Stimulated activated CD4-positive, alpha-beta T cell treated with anti-CD3 and anti-CD28 coated beads, Interleukin-1b, Interleukin-23, amount 100 ng/mL, for 1 hour (primary cell): ENCODE measurements around the gene MYO9A.

ENCODE experiments used
- DNase-seq, 2 donors: peaks; one replicate each; pipeline ENCODE4 v3.0.0-alpha.2; 2020; ENCODE audit warnings: low read depth in 2 of 2

MYO9A gene, protein sequence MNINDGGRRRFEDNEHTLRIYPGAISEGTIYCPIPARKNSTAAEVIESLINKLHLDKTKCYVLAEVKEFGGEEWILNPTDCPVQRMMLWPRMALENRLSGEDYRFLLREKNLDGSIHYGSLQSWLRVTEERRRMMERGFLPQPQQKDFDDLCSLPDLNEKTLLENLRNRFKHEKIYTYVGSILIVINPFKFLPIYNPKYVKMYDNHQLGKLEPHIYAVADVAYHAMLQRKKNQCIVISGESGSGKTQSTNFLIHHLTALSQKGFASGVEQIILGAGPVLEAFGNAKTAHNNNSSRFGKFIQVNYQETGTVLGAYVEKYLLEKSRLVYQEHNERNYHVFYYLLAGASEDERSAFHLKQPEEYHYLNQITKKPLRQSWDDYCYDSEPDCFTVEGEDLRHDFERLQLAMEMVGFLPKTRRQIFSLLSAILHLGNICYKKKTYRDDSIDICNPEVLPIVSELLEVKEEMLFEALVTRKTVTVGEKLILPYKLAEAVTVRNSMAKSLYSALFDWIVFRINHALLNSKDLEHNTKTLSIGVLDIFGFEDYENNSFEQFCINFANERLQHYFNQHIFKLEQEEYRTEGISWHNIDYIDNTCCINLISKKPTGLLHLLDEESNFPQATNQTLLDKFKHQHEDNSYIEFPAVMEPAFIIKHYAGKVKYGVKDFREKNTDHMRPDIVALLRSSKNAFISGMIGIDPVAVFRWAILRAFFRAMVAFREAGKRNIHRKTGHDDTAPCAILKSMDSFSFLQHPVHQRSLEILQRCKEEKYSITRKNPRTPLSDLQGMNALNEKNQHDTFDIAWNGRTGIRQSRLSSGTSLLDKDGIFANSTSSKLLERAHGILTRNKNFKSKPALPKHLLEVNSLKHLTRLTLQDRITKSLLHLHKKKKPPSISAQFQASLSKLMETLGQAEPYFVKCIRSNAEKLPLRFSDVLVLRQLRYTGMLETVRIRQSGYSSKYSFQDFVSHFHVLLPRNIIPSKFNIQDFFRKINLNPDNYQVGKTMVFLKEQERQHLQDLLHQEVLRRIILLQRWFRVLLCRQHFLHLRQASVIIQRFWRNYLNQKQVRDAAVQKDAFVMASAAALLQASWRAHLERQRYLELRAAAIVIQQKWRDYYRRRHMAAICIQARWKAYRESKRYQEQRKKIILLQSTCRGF (N-terminal part only)

DNA sequence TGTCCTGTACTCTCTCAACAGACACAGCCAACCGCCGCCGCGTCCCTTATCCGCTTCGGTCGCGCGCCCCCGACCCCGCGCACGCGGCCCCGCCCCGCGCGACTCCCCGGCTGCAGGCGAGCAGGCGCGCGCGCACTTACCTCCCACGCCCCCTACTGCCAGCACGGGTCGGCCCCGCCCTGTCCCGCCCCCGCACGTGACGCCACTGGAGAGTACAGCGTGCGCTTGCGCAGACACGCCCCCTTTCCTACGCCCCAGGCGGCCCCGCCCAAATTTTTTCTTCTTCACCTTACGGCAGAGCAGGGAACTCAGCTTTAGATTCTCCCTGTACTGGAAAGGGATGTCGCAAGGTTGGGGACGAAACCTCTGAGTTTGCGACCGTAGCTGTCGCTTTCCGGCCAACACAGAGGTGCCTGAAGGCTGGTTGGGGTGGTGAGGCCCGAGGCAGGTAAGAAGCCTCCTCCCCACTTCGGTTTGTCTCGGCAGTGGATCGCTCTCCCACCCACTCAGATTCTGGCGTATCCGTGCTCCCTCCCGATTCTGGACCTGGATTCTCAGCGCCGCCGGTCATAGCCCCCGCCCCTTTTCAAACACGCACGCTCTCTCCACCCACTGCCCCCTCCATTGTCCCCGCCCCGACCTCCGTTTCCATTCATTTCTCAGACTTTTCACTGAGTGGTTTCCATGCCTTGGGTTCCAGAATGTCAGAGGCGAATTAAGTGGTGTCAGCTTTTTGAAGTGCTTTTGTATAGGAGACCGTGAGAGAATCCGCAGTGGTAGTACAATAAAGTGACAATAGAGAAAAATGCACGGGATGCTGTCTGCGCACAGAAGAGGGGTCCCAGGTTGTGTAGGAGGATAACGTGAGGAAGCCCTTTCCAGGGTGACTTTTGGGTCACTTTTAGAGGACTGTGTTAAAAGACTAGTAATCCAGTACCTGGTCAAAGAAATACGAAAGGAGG is at the start of gene MYO9A, which contains the start of gene SENP8:
MYO9A (minus strand) TSS at position 134 of the 962 bp plus-strand sequence. CDS start 71,587 bp downstream, outside the sequence.
SENP8 (plus strand) TSS at position 387 of the 962 bp plus-strand sequence. CDS start 21,221 bp downstream, outside the sequence.
- DNase-seq: peak; percentile 98 to 99

DNA sequence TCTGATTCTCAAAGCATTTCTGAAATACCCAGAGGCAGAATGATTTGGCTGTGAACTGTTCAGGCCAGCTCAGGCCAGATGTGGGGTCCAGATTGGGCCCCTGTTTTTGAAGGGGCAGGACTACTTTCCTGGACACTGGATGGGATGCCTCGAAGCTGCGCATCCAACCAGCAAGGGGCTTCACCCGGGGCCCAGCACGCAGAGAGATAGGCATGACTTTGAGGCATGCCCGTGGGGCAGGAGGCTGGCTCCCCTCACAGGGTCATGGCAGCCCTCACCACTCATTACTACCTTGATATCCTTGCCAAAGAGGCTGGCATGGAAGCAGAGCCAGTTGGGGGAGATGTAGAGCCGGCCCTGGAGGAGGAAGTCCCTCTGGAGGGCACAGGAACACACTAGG is 49.5 kb upstream of the MYO9A start:
- DNase-seq: no peak

DNA sequence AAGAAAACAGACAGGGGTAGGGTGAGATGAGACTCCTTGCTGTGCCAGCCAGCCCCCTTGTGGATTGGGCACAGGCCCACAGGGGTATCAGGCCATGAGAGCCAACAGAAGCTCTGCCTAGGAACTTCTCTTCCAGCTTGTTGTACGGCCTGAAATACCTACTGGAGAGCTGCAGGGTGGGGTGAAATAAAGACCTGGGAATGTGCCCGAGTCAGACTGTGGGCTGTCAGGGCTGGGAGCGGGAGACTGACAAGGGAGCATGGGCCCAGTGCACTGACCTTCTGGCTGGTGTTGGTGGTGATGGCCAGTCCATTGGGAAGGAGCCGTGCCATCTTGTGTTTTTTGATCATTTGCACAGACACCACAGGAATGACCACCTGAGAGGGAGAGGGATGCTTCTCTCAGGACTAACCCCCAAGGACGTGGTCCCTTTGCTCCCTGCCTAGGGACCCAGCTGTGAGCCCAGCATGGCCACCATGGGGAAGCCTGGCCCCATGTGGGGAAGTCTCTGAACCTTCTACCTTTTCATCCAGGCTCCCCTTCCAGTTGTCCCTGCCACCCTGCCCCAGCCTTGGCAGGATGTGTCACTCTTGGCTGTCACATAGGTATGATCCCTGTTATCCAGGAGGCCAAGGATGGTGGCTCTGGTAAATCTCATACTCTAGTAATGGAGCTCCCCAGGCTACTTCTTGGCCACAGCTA is 48.9 kb upstream of the MYO9A start:
- no peak for DNase-seq

DNA sequence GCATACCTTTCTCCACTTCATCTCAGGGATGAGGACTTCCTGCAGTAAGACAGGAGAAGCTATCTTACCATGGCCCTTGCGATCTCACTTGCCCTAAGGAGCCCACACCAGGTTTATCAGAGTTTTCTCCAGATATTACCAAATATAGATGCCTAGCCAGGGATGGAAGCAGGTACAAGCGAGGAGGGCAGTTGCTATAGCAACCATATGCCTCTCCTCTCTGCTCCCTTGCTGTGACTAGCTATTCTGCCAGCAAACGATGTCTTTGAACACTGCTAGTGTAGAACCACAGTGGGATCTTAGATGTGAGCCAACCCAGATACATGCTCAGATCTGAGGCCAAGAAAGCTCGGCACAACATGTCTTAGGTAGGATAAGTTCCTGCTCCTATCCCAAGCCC is 45.8 kb upstream of the MYO9A start:
- no peak for DNase-seq

DNA sequence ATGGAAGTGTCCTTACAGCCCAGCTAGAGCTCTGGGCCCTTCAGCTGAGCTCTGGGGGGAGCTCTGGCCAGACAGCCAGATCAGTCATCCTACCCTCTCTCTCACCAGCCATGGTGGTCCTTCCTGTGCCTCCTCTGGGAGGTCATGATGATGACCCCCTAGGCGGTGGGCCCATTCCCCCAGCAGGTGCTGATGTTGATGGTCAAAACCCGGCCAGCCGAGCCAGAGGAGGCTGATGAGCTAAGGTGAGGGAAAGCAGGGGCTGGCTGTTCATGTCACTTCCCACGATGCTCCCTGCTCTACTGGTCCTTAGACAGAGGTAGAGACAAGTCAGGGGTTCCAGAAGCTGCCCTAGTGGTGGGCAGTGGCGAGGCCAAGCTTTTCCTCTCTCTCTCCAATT is 44.6 kb upstream of the MYO9A start:
- no peak for DNase-seq

DNA sequence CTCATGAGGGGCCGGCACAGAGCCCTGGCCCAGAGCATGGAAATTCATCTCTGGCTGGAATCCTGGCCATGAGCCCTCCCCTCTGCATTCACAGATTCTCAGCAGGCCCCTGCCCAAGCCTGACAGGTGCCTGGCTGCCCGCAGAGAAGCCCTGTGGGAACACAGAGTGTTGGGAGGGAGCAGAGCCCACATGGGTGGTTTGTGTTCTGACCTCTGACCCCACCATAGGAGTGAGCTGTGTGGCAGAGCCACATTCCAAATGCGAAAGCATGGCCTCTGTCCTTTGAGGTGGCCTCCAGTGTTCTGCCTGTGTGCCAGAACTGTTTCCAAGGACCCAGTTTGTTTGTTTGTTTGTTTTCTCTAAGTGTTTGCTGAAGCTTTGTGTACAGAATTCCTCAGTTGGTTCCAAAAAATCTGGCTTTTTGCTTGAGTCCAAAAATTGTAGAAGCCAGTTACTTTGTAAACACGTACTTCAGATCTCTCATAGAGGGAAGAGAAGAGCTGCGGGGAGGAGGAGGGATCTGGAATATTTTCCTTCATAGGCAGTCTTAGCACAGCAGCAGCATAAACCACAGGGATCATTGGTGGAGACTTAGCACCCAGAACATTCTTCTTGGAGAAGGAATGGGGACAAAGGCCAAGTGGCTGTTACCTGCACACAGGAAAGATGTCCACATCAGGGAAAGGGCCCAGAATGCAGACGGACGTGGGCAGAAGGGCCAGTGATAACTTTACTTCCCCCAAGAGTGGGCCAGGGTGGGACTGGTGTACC is 43.6 kb upstream of the MYO9A start:
- DNase-seq: no peak

DNA sequence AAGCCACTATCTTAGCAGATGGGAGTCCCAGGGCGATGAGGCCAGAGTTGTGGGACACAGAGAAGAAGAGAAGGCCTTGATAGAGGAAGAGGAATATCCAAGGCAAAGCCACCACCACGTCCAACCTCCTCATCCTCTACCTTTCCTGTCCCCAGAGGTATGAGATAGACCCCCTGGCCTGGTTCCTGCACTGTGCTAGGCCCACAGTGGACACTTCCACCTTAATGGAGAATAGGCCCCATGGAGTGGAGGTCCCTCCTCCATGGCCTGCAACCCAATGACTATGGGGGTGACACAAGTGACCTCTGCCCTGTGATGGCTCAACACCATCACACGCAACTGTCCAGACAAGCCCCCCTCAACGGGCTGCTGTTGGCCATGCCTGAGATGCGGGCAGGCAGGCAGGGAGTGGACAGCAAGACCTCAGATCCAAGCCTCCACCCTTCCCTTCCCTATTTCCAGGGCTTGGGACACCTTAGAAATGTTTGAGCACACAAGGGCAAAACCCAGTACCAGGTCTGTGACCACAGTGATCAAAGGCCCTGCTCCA is 42.8 kb upstream of the MYO9A start:
- DNase-seq: no peak

DNA sequence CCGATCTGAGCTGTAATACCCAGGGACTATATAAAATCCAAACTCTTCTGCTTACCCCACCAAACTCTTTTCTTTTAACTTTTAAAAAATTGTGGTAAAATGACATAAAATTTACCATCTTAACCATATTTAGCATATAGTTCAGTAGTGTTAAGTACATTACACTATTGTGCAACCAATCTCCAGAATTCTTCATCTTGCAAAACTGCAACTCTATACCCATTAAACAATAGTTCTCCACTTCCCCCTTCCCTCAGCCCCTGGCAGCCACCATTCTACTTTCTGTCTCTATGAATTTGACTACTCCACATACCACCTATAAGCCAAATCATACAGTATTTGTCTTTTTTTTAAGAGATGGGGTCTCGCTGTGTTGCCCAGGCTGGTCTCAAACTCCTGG is 39.0 kb upstream of the MYO9A start:
- DNase-seq: no peak

DNA sequence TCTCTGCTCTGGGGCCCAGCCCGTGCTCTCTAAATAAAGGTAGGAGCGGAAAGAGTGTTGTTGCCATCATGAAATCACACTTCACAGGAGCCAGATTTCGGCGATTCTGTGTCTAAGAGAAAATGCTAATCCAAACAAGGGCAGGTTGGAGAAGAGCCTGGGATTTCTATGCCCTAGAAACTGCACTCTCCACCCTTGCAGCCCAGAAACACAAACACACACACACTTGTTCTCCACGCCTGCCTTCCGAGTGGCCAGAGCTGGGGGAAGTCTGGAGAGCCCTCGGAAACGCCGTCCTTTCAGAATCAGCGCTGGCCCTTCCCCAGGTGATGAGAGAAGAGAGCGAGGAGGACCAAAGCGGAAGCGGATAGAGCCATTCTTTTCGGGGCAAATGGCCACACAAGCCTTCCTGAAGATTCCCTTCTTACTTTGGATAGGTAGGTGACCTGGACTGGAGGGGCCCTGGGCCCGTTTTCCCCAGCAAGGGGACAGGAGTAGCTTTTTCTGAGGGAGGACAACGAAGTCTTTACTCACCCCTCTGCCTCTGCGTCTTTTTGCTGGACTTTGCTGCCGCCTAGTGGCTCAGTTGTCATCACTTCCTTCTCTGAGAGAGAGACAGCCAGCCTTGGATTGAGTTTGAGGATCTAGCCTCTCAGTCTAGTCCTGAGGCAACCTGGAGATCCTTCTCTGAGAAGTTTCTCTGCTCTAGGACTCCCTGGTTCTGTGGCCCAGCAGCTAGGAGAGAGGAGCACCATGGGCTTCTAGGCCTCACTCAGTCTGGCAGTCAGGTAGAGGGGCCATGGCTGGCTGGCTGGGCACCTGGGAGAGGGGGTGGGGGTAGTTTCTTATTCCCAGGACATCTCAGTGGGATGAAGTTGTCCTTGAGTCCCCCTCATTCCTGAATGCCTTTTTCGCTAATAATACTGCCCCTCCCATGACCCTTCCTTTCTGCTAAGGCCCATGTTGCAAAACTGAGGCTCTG is 38.0 kb upstream of the MYO9A start:
- DNase-seq: peak; percentile 49 to 74

DNA sequence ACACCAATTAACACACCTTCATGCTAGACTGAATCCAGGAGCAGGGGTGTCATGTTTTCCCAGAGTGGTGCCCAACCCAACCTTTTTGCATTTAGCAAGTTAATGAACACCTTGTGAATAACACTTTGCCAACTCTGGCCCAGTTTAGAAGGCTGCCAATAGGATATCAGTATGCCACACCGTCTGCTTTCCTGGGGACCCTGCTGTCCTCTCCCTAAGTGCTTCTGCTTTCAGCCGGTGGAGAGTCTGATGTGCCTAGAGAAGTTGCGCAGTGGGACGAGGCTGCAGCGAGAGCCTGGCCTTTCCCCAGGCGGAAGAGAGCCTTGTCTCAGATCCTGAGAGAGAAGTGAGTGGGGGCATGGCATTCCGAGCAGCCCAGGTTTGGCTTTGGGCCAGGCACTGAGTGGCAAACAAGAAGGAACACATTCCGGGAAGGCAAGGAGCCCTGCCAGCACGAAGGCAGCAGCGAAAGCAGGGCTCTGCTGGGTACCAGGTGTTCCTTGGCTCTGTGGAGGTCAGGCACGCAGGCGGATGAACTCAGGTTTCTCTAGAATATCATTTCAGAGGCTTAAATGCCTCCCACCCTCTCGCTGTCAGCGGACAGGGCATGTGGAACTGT is 37.2 kb upstream of the MYO9A start:
- no peak for DNase-seq

DNA sequence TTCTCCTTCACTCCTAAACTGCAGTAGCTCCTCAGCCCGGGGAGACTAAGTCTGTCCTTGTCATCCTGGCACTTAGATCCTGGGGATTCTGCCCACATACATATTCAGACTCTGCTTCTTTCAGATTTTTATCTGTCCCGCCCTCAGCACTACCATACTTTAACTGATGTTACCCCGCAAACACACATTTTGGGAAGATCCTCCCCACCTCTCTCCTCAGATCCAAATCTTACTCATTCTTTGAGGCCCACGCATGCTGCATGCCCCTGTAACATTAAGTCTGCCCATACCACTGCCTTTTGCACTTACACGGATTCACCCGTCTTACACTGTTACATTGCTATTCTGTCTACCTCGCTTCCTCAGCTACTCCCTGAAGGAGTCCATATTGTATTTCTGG is 36.4 kb upstream of the MYO9A start:
- no peak for DNase-seq

DNA sequence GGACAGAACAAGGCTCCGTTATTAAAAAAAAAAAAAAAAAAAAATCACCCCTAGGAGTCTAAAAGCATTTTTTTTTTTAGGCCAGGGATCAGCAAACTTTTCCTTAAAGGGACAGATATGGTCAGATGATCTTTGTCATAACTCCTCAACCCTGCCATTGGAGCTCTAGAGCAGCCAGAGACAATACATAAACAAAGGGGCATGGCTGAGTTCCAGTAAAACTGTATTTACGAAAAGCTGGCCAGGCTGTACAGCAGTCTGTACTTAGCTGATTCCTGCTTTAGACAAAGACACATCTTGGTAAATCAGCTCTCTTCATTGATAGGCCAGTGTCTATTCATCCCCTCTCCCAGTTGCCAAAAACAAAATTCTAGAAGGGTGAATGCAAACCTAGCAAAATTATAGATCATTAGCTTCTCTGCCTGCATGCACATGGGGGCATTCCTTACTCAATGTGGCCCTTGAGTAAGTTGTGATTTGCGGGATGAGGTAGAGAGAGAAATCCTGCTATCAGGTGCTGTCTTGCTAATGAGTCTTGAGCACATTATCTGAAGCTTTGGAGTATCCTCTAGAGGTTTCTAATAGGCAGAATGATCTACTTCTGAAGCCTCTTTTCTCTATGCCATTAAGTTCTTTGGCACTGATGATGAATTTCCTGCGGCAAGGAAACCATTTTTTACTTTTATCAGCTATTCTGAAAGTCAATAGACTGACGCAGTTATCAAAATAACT is 35.5 kb upstream of the MYO9A start:
- no peak for DNase-seq

DNA sequence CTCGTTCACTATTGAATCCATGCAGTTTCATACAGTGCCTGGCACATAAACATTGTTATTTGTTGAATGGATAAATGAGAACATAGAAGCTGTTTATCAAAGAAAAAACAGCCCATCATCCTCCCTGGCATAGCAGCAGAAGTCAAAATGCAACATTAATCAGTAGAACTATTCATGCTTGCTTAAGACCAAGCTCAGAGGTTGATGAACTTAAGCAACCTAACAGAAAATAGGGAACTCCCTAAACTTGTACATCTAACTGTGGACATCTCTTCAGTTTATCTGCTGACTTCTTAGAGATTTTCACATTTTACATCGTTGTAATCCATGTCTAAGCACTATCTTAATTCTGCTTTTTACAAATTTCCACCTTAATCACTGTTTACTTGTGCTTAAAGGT is 29.5 kb upstream of the MYO9A start:
- no peak for DNase-seq

DNA sequence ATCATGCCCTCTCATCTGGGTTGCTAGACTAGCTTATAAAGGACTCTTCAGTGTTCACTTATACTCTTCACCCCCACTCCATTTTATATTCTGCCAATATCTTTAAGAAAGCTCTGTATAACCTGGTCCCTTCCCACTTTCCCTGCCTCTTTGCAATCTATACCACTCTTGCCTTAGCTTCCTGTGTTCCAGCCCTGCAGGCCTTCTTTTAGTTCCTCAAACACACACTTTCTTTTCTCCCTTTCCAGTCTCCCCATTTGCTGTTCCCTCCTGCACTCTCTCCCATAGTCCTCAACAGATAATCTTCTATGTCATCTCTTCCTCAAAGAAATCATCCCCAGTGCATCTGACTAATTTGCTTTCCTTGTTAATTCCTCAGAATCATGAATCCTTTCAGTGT is 29.0 kb upstream of the MYO9A start:
- DNase-seq: no peak

DNA sequence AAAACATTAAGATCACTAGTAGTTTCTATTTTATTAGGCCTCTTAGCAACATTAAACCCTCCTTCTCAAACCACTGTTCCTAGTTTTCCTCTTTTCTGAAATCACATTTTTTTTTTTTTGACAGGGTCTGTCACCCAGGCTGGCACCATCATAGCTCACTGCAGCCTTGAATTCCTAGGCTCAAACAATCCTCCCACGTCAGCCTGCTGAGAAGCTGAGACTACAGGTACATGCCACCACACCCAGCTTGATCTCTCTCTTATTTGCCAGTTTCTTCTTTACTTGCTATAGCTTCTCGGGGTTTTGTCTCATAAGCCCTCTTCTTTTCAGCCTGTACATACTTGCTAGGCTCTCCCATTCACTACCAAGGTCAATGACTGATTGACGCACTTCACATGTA is 28.3 kb upstream of the MYO9A start:
- DNase-seq: no peak

DNA sequence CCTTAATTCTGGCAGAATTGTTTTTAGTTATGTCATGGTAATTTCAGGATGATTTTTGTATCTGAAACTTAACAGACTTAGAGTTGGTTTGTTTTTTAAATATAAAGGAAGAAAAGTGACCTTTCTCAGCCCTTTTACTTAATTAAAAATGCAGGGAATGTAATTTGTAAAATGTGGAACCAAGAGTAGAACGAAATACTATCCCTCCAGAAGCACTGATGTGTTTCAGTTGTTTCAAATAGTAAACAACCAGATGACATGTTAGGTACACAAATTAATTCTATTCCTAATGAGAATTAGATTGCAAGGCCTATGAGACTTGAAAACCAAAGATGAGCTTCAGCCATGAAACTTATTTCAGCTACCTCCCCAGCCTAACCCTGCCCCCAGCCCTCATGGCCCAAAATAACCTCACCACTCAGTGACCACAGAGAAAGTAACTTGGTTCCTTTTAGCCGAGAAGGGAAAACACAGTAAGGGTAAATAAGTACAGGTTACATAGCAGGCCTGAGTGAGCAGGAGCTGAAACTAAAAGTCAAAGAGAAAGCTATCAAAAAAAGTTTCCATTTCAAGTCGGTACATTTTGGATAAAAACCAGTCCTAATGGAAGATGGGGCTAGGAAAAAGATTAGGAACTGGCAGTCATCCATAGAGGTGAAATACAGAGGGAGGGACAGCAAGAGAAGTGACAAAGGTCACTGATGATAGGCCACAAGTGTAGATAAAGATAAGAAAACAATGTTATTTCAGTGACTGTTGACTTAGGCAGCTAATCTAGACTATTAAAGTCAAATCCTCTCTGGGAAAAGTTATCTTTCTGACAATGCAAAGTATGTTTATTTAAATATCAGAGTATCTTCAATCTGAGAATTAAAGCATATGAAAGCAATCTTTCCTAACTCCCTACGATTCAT is 23.5 kb upstream of the MYO9A start:
- no peak for DNase-seq
